ENCODE data around the gene SLC10A7.

DNA sequence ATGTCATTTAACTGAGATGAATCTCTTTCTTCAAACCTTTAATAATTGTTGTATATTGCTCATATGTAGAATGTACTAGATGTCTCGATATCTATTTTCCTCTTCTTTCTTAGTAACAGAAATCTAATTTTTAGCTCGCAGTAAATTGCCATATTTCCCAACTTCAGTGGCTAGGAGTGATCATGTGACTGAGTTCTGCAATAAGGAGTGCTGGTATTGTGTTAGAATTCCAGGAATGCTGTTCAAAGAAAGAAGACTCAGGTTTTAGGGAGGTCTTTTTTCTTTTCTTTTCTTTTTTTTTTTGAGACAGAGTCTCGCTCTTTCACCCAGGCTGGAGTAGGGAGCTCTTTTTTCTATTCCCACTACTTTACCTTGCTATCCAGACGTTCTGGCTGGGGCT is 81.7 kb downstream of the SLC10A7 start:
- TF ChIP-seq, protein P1, sequence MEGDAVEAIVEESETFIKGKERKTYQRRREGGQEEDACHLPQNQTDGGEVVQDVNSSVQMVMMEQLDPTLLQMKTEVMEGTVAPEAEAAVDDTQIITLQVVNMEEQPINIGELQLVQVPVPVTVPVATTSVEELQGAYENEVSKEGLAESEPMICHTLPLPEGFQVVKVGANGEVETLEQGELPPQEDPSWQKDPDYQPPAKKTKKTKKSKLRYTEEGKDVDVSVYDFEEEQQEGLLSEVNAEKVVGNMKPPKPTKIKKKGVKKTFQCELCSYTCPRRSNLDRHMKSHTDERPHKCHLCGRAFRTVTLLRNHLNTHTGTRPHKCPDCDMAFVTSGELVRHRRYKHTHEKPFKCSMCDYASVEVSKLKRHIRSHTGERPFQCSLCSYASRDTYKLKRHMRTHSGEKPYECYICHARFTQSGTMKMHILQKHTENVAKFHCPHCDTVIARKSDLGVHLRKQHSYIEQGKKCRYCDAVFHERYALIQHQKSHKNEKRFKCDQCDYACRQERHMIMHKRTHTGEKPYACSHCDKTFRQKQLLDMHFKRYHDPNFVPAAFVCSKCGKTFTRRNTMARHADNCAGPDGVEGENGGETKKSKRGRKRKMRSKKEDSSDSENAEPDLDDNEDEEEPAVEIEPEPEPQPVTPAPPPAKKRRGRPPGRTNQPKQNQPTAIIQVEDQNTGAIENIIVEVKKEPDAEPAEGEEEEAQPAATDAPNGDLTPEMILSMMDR (IDR thresholded peaks at IDR 0.05), result no peak
- no peak for TF ChIP-seq POLR2A (IDR thresholded peaks at IDR 0.05)

Data from uterus (tissue), 2 donors.